Smooth muscle cell (in vitro differentiated cells): ENCODE results near the gene CKAP5. TPM values are rescaled to one million over a fixed set of nuclear protein-coding genes. Genes with fewer than 3 reads are reported as not detected.

Experiments
- DNase-seq: peaks from one replicate; lab custom pipeline; 2025; ENCODE audit not compliant: unreplicated experiment; lab: John Stamatoyannopoulos, UW
- H2AFZ ChIP-seq: fragments of 200-600 bp; sonication (generic); 2 replicates; pipeline ENCODE4 v1.6.0; 2016; ENCODE audit warnings: antibody characterized with exemption, low read depth, mild to moderate bottlenecking
- H3F3A ChIP-seq: fragments of 200-600 bp; sonication (generic); 2 replicates; pipeline ENCODE4 v1.6.0; 2017; ENCODE audit warnings: antibody characterized with exemption, low read depth
- H3K27ac ChIP-seq: fragments of 200-600 bp; sonication (generic); 2 replicates; pipeline ENCODE4 v1.5.1; 2016; ENCODE audit warnings: low read depth, mild to moderate bottlenecking
- H3K27me3 ChIP-seq: fragments of 200-600 bp; sonication (generic); 2 replicates; pipeline ENCODE4 v1.6.1; 2016; ENCODE audit warnings: low read depth, mild to moderate bottlenecking
- H3K36me3 ChIP-seq: fragments of 200-600 bp; sonication (generic); 2 replicates; pipeline ENCODE4 v1.5.1; 2016; ENCODE audit warnings: low read depth
- H3K4me1 ChIP-seq: fragments of 200-600 bp; sonication (generic); 2 replicates; pipeline ENCODE4 v1.5.1; 2016; ENCODE audit warnings: low read depth
- H3K4me2 ChIP-seq: fragments of 200-600 bp; sonication (generic); 2 replicates; pipeline ENCODE4 v1.6.0; 2016; ENCODE audit warnings: mild to moderate bottlenecking
- H3K4me3 ChIP-seq: fragments of 200-600 bp; sonication (generic); 2 replicates; pipeline ENCODE4 v1.5.1; 2016; ENCODE audit warnings: mild to moderate bottlenecking
- H3K79me2 ChIP-seq: fragments of 200-600 bp; sonication (generic); 2 replicates; pipeline ENCODE4 v1.6.0; 2016; ENCODE audit warnings: low read depth, mild to moderate bottlenecking
- H3K9ac ChIP-seq: fragments of 200-600 bp; sonication (generic); 2 replicates; pipeline ENCODE4 v1.6.0; 2016; ENCODE audit warnings: low read depth
- H3K9me3 ChIP-seq: fragments of 200-600 bp; sonication (generic); replicated peaks from 2 replicates; pipeline ENCODE4 v1.5.1; 2016; ENCODE audit warnings: low read depth
- H4K20me1 ChIP-seq: fragments of 200-600 bp; sonication (generic); 2 replicates; pipeline ENCODE4 v1.6.0; 2016; ENCODE audit warnings: low read depth
- CTCF ChIP-seq: fragments of 200-600 bp; sonication (generic); IDR thresholded peaks from 2 replicates; pipeline ENCODE4 v1.5.1; 2017; ENCODE audit warnings: borderline replicate concordance, mild to moderate bottlenecking, antibody characterized with exemption; ENCODE audit not compliant: insufficient read depth, poor library complexity, severe bottlenecking
- WGBS: methylation state at CpG from one replicate; pipeline ENCODE4 v1.1.7; 2016; ENCODE audit warnings: low lambda C conversion rate; 5-methylcytosine and 5-hydroxymethylcytosine counted together
- polyA plus RNA-seq: library from polyadenylated mRNA; unstranded; fragments of >200 nt; fragmentation: Nextera tagmentation; extraction: Ambion mirVana; gene quantifications from 2 replicates; pipeline ENCODE4 v1.2.1, GENCODE V29; 2016
- total RNA-seq: library from RNA; depleted of rRNA; stranded (reverse); fragments of >200 nt; gene quantifications from 2 replicates; pipeline ENCODE4 v1.2.3, GENCODE V29; 2014

Gene CKAP5
- total and polyA plus RNA-seq, 2 experiments from 2014 or later, result 24.5 to 57.0 TPM

- H3K4me3 ChIP-seq, result no peak overlapping the region
- peaks cover 6% of the 10 kb centered on the region for H3K36me3 ChIP-seq
- peaks cover 11% of the 10 kb centered on the region for H3K79me2 ChIP-seq
- no peaks in the 10 kb centered on the region for H3K27me3 ChIP-seq
- H3K9me3 ChIP-seq, result no peaks in the 10 kb centered on the region
- H3K9ac ChIP-seq, result no peak overlapping the region
- no peak for TF ChIP-seq CTCF
- no peaks in the 10 kb centered on the region for H4K20me1 ChIP-seq
- no peak for DNase-seq
- H2AFZ ChIP-seq, result no peak overlapping the region
- WGBS, result 96% methylated on average over 7 of the region's 7 CpGs
- no peaks in the 10 kb centered on the region for H3F3A ChIP-seq
- H3K4me1 ChIP-seq, result no peaks in the 10 kb centered on the region
- no peak overlapping the region for H3K27ac ChIP-seq
- no peak overlapping the region for H3K4me2 ChIP-seq
Measured at GRCh38 chr11:46706886-46707285, 139.2 kb downstream of the CKAP5 start.

- no peak overlapping the region for H3K9ac ChIP-seq
- no peak for TF ChIP-seq CTCF
- H3K4me2 ChIP-seq, result no peak overlapping the region
- WGBS, result 98% methylated on average over 28 of the region's 31 CpGs
- H3K27me3 ChIP-seq, result no peaks in the 10 kb centered on the region
- H3K4me1 ChIP-seq, result no peaks in the 10 kb centered on the region
- H3K9me3 ChIP-seq, result no peaks in the 10 kb centered on the region
- peaks cover 6% of the 10 kb centered on the region for H3K36me3 ChIP-seq
- H3F3A ChIP-seq, result peaks cover 2% of the 10 kb centered on the region
- DNase-seq, result no peak
- H3K27ac ChIP-seq, result no peak overlapping the region
- H3K4me3 ChIP-seq, result no peak overlapping the region
- H2AFZ ChIP-seq, result no peak overlapping the region
- H3K79me2 ChIP-seq, result peaks cover 21% of the 10 kb centered on the region
- no peaks in the 10 kb centered on the region for H4K20me1 ChIP-seq
Measured at GRCh38 chr11:46705070-46705688, 140.9 kb downstream of the CKAP5 start.

- Histone ChIP-seq H3F3A (peaks cover 8% of the 10 kb centered on the region), H2AFZ (peak overlapping the region; percentile 96), H3K36me3 (peaks cover 6% of the 10 kb centered on the region), H3K4me3 (peak overlapping the region; percentile 73), H3K9ac (peak overlapping the region; percentile 92), H3K27me3 (no peaks in the 10 kb centered on the region), H3K9me3 (no peaks in the 10 kb centered on the region), H3K27ac (peak overlapping the region; percentile 96), H4K20me1 (peaks cover 10% of the 10 kb centered on the region), H3K79me2 (peaks cover 41% of the 10 kb centered on the region), H3K4me1 (peaks cover 8% of the 10 kb centered on the region), H3K4me2 (peak overlapping the region; percentile 100)
- no peak for DNase-seq
- 2% methylated on average over 27 of the region's 29 CpGs for WGBS
- no peak for TF ChIP-seq CTCF
Measured at GRCh38 chr11:46701078-46701654, 144.9 kb downstream of the CKAP5 start.
